HUDEP-2 (cell line): Measurements from ENCODE around the gene DLL4.

Experiments
- DNase-seq, 76 experiments: peaks; one replicate each; lab custom pipeline; 2025; ENCODE audit not compliant: unreplicated experiment in 76 of 76; lab: John Stamatoyannopoulos, UW

The DLL4 gene

DNA sequence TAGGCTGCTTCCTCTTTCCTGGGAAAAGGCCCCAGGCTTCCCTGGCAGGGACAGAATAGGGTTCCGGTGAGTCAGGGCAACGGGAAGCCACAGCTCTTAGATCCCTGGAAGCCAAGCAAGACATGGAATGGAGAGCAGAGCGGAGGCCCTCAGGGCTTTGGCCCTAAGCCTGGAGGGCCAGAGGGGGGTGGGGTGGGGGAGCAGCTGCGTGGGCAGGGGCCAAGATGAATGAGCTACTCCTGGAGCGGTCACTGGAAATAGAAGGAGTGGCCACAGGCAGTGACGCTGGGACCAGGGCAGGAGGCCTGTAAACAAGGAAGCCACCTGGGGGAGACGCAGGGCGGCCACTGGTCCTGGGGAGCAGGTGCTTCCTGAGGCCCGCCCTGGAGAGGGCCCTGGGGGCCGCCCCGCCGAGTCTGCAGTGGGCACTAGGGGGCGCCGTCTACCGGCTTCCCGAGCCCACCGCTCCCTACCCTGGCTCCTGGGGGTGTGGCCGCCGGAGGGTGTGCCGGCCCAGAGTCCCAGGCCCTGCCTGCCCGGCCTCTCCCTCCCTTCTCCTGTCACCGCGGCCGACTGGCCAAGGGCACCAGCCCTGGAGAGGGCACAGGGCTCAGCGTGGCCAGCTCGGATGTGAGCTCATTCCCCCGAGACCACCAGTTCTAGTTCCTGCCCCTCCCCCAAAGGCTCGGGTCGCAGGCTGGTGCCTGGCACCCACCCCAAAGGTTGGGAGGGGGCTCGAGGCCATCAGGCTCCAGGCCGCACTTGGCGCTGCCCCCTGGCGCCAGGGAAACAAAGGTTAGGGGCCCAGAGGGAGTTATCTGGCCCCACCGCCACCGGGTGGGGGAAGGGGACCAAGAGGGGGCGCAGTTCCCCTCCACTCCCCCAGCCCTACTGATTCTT is 22.8 kb upstream of the DLL4 start:
- DNase-seq, result peak in 70 of 76 experiments; percentile 9 to 86 (median 70)

- peak in 4 of 76 experiments; percentile 4 to 17 (median 11) for DNase-seq
Observed at GRCh38 chr15:40906991-40907802, 21.9 kb upstream of the DLL4 start.

DNA sequence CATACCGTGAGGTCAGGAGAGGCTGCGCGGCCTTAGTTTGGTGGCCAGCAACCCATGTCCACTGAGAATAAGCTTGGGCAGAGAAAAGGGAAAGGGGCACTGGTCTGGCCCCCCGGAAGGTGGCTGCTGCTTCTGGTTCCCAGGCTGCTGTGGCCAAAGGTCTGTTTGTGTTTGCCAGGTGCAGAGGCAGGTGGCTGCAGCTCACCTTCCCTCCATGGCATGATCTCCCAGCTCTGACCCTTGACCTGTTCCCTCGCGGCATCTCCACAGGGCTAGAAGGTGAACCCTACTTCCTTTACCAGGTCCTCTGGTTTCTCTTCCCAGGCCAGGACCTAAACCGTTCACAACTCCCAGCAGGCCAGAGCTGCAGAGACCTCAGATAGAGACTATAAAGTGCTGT is 21.0 kb upstream of the DLL4 start:
- no peak for DNase-seq

- no peak for DNase-seq
Observed at GRCh38 chr15:40909662-40910630, 19.2 kb upstream of the DLL4 start.

GRCh38 chr15:40911141-40911540 is 18.0 kb upstream of the DLL4 start:
- DNase-seq, result no peak

DNA sequence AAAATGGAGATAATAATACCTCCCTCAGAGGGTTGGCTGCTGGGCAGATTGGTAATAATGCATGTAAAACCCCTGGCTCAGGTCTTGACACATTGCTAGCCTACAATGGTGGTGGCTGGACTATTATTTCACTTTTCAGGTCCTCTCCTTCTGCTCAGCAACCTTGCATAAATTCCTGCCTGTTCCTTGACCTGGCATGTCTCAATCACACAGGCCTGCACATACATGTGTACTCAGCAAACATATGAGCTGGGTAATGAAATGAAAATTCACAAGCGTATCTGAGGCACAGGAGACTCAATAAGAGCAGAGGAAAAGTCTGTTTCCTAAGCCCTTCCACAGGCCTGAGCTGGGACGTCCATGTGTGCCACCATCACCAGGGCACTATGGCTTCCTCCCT is 17.4 kb upstream of the DLL4 start:
- no peak for DNase-seq

GRCh38 chr15:40912478-40912877 is 16.7 kb upstream of the DLL4 start:
- DNase-seq, result no peak

GRCh38 chr15:40914013-40914412 is 15.1 kb upstream of the DLL4 start:
- DNase-seq, result no peak

DNA sequence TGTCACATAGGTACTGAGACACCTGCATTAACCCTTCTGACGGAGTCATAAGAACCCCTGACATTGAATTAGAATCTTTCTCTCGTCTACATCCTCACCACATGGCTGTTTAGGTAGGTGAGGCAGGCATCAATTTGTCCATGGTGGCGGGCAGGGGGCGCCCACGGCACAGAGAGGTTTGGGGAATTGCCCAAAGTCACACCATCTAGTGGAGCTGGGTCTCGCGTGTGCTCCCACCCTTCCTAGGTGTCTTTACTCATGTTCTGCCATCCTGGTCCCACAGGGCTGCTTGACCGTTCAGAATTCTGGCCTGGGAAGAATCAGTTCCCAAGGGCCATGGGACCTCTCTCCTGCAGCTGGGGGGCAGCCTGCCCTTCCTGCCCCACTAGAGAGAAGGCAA is 14.7 kb upstream of the DLL4 start:
- peak in 7 of 76 experiments; percentile 7 to 21 (median 16) for DNase-seq

DNA sequence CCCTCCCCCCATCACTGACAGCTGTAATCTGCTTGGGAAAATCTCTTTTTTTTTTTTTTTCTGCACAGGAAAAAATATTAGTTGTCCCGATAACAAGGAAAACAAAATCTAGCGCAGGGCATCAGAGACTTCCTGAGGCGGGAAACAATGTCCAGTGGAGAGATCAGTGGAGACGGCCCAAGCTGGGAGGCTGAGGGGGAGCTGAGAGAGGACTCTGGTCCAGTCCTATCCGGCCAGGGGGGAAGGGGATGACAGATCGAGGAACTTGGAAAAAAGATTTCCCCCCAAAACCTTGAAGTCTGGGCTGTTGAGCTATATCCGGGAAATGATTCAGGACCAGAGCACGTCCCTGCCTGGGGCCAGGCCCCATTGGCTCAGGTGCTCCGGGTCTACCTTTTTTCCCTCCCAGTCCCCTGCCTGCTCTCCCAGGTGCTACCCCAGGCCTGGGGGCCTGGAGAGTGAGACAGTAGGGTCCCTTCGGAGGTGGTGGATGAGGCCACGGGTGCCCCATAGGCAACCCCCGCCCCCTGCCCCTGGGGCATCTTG is 14.0 kb upstream of the DLL4 start:
- no peak for DNase-seq

DNA sequence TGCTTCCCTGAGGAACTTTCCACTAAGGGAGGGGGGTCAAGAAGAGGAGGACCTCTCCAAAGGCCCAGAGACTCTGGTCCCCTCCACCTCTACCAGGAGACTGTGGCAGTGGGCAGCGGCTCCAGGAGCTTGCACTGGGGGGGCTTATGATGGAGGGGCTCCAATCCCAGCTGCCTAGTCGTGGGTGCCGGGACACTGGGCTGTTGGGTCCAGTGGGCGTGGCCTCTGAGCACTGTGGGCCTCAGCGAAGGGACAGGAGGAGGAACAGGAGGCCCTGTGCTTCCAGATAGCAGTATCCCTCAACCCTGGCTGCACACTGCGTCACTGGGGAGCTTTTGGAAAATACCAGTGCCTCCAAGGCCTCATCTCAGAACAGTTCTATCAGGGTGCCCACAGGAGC is 13.5 kb upstream of the DLL4 start:
- DNase-seq, result no peak

DNA sequence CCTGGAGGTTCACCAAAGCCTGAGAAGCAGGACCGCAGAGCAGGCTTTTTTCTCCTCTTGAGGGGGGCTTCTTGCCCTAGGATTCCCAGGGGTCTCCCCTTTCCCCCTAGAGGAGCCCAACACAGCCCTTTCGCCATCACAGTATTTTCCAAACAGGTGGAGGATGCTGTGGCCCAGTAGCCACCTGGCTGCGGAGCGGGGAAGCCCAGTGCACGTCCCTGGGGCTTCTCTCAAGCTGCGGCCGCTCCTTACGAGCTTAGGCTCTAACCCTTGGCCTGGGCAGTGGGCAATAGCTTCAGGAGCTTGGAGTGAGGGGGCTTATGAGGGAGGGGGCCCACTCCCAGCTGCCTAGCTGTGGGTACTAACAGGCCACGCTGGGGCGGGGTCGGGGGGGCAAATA is 11.6 kb upstream of the DLL4 start:
- no peak for DNase-seq

DNA sequence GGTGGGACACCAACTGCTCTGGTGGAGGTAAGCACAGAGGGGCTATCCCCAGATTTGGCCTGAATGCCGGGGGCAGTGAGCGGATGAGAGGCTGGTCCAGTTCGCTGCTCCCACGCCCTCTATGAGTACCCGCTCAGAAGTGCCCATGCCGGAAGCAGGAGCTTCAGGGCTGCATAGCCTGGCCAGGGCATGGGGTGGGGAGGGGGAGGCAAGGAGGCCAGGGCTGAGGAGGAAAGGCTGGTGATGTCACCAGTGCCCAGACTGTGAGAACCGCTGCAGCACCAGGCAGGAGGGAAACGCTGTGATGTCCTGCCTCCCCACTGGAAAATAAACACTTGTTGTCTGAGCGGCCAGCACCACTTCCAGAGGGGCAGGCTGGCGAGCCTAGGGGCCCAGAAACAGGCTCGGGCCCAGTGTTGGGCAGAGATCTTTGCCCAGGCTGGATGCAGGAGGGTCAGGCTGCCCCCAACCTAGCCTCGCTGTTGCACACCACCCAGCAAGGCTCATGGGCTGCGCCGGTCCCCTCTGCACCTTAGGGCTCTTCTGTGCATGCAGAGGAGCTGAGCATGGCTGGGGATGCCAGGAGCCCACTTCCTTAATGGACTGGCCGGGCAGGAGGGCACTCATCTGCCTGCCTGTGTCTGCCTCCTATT is 10.9 kb upstream of the DLL4 start:
- no peak for DNase-seq

- DNase-seq, result no peak
Observed at GRCh38 chr15:40918799-40919392, 10.2 kb upstream of the DLL4 start.

DNA sequence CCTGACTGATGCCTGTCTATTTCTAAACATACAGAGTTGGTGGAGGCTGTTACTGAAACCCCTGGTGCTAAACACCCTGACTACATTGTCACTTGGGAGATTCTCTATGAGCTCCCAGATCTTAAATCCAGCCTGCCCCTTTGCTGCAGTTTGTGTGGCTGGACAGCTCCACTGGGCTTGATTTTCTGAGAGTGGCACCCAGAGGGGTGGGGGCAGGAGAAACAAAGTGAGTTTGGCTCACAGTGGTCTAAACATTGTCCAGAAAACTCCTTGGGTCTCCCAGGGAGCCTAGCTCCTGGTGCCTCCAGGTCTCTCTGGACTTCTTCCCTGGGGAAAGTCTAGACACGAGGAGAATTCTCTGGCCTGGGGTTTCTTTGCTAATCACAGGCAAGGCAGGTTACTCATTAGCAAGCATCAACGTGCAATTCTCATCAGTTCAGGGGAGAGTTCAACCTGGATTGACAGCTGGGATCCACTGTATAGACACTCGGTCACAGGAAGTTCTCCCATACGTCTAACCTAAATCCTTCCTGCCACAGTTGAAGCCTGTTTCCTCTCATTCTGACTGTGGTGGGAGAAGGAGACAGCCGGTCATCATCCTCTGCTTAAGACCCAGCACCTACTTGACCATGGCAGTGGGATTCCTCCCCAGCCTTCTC is 7.1 kb upstream of the DLL4 start:
- DNase-seq, result no peak

DNA sequence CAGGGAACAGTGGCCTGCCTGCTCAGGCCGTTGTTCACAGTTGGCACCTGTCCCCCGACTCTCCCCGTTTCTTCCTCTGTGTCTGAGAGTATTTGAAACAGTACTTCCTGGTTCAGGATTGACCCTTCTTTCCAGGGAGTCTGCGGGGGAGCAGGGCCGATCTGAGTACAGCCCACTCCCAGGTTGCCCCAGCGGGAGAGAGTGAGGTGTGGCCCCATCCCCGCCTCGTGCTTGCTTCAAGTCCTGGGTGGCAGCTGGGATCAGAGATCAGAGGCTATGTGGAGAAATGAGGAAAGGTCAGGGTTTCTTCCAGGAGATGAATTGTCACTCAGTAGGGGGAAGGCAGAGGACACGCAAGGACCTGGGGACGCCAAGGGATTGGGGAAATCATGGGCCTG is 6.5 kb upstream of the DLL4 start:
- DNase-seq, result no peak

DNA sequence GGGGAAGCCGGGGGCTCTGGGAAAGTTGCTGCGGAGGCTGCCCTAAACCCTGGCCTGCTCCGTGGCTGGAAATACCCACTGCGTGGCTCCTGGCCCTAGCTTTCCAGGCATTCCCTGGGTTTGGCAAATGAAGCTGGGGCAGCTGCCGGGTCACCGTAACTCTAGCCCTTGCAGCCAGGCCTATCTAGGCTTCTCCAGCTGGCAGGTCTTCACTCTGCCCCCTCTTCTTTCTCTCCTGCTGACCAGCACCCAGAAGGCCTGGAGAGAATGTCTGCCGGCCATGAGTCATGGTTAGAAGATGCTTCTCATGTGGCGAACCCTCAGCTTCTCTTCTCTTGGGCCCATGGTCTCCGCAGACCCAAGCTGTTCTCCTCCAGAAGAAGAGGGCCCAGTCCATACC is 5.6 kb upstream of the DLL4 start:
- DNase-seq, result no peak

DNA sequence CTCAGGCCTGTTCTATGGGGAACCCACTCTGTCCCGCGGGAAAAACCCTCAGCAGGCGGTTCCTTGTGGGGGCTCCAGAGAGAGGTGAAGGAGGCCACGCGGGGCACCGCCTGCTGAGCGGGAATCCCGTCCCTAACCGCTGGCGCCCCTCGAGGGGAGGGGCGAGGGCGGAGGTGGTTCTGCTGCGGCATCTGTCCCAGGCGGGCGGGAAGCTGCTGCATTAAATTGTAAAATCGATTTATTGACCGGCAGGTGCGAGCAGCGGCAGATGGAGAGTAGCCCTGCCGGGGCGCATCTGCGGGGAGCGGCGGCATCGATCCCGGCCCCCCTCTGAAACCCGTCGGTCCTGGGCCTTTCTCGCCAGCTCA is 3.7 kb upstream of the DLL4 start:
- DNase-seq, result no peak
